SU-DHL-6 (cell line): ENCODE results near the gene MAML3.

ENCODE experiments used
- H2AFZ ChIP-seq: fragments of 200-600 bp; sonication (generic); 2 replicates; pipeline ENCODE4 v1.6.1; 2014; ENCODE audit warnings: low read depth, mild to moderate bottlenecking, moderate library complexity, mixed read lengths, antibody characterized with exemption, low read length; ENCODE audit not compliant: severe bottlenecking
- H3F3A ChIP-seq: fragments of 200-600 bp; shearing (Covaris generic); 2 replicates; pipeline ENCODE4 v1.6.0; 2016; ENCODE audit warnings: antibody characterized with exemption, mild to moderate bottlenecking; ENCODE audit not compliant: insufficient read depth
- H3K27ac ChIP-seq: fragments of 200-600 bp; sonication (generic); 2 replicates; pipeline ENCODE4 v1.5.1; 2016; ENCODE audit warnings: low read depth, mild to moderate bottlenecking, low read length, moderate library complexity, mixed read lengths
- H3K27me3 ChIP-seq: fragments of 200-600 bp; sonication (generic), shearing (Covaris generic); 2 replicates; pipeline ENCODE4 v1.6.0; 2014; ENCODE audit warnings: mild to moderate bottlenecking, low read length
- H3K36me3 ChIP-seq: fragments of 200-600 bp; sonication (generic); 2 replicates; pipeline ENCODE4 v1.6.1; 2014; ENCODE audit warnings: mild to moderate bottlenecking, low read length, mixed read lengths
- H3K4me2 ChIP-seq: fragments of 300-600, 200-600 bp; shearing (Covaris generic), sonication (generic); 2 replicates; pipeline ENCODE4 v1.6.0; 2014; ENCODE audit warnings: low read length, low read depth, mild to moderate bottlenecking; ENCODE audit not compliant: poor library complexity, severe bottlenecking
- H3K4me3 ChIP-seq: fragments of 200-600 bp; sonication (generic); 2 replicates; pipeline ENCODE4 v1.5.1; 2014; ENCODE audit warnings: antibody characterized with exemption, low read length, mild to moderate bottlenecking, mixed read lengths; ENCODE audit not compliant: insufficient read depth, poor library complexity, severe bottlenecking
- H3K79me2 ChIP-seq: fragments of 200-600 bp; sonication (generic); 2 replicates; pipeline ENCODE4 v1.6.1; 2014; ENCODE audit warnings: mild to moderate bottlenecking, low read length, moderate library complexity; ENCODE audit not compliant: insufficient read depth
- H3K9ac ChIP-seq: fragments of 200-600 bp; sonication (generic); 2 replicates; pipeline ENCODE4 v1.7.0; 2014; ENCODE audit warnings: mild to moderate bottlenecking, low read length
- H3K9me2 ChIP-seq: fragments of 200-600 bp; sonication (generic); replicated peaks from 2 replicates; pipeline ENCODE4 v1.6.1; 2014; ENCODE audit warnings: low read length; ENCODE audit not compliant: insufficient read depth
- H3K9me3 ChIP-seq: fragments of 200-600 bp; sonication (generic); 2 replicates; pipeline ENCODE4 v1.6.1; 2014; ENCODE audit warnings: low read length, mixed read lengths; ENCODE audit not compliant: insufficient read depth
- H4K20me1 ChIP-seq: fragments of 200-600 bp; sonication (generic); 2 replicates; pipeline ENCODE4 v1.6.1; 2014; ENCODE audit warnings: low read depth, mild to moderate bottlenecking, antibody characterized with exemption, low read length, moderate library complexity, mixed read lengths
- CTCF ChIP-seq: fragments of 200-600 bp; sonication (generic); IDR thresholded peaks from one replicate; pipeline ENCODE4 v1.5.1; 2017; ENCODE audit warnings: antibody characterized with exemption, mild to moderate bottlenecking, low read length, moderate library complexity; ENCODE audit not compliant: insufficient read depth, poor library complexity, severe bottlenecking
- EZH2phosphoT487 ChIP-seq: fragments of 200-600 bp; sonication (generic), shearing (Covaris generic); conservative IDR thresholded peaks from 2 replicates; pipeline ENCODE4 v1.6.1; 2018; ENCODE audit warnings: mild to moderate bottlenecking, antibody characterized with exemption, low read length, moderate library complexity, mixed read lengths

The MAML3 gene

GRCh38 chr4:139852612-139853269 is 301.2 kb downstream of the MAML3 start:
- H3F3A ChIP-seq: no peaks in the 10 kb centered on the region
- H3K4me2 ChIP-seq: no peak overlapping the region
- no peak overlapping the region for H3K27ac ChIP-seq
- no peaks in the 10 kb centered on the region for H3K79me2 ChIP-seq
- H3K36me3 ChIP-seq: no peaks in the 10 kb centered on the region
- H3K9me3 ChIP-seq: no peaks in the 10 kb centered on the region
- H3K9ac ChIP-seq: no peak overlapping the region
- no peak overlapping the region for H2AFZ ChIP-seq
- H3K9me2 ChIP-seq: no peaks in the 10 kb centered on the region
- no peaks in the 10 kb centered on the region for H4K20me1 ChIP-seq
- H3K4me3 ChIP-seq: no peak overlapping the region
- TF ChIP-seq CTCF (no peak), EZH2phosphoT487 (no peak)
- no peaks in the 10 kb centered on the region for H3K27me3 ChIP-seq

DNA sequence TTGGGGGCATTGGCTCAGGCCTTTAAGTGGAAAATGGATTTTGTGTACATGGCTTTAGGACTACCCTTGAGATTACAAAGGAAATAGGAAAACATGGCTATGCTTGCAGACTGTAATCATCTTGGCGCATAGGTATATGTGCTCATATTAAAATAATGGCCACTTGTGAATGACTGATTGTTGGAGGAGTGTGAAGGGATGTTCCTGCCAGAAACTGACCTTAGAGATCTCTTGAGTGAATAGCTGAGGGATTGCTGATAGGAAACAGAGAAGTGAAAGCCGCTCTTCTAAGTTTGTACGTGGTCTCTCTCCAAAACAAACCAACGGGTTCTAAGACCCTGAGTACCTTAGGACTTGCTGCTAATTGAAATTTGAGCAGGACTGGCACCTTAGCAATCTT is 302.3 kb downstream of the MAML3 start:
- H3K4me3 ChIP-seq: no peak overlapping the region
- H3K36me3 ChIP-seq: no peaks in the 10 kb centered on the region
- no peak overlapping the region for H3K27ac ChIP-seq
- no peaks in the 10 kb centered on the region for H3F3A ChIP-seq
- H3K79me2 ChIP-seq: no peaks in the 10 kb centered on the region
- no peak for TF ChIP-seq CTCF
- no peak for TF ChIP-seq EZH2phosphoT487
- no peaks in the 10 kb centered on the region for H3K9me3 ChIP-seq
- no peaks in the 10 kb centered on the region for H3K27me3 ChIP-seq
- no peak overlapping the region for H3K9ac ChIP-seq
- H3K9me2 ChIP-seq: no peaks in the 10 kb centered on the region
- no peak overlapping the region for H3K4me2 ChIP-seq
- no peak overlapping the region for H2AFZ ChIP-seq
- H4K20me1 ChIP-seq: no peaks in the 10 kb centered on the region

- Histone ChIP-seq H3K4me2 (no peak overlapping the region), H3K4me3 (no peak overlapping the region)
- TF ChIP-seq EZH2phosphoT487: no peak
- no peak for TF ChIP-seq CTCF
These were observed 302.9 kb downstream of the MAML3 start for GRCh38 chr4:139851133-139851532.

More at GRCh38 chr4:139851133-139851532, 302.9 kb downstream of the MAML3 start:
- Histone ChIP-seq H3F3A (no peaks in the 10 kb centered on the region), H3K9ac (no peak overlapping the region), H3K27me3 (no peaks in the 10 kb centered on the region), H3K79me2 (no peaks in the 10 kb centered on the region), H3K9me3 (no peaks in the 10 kb centered on the region), H3K9me2 (no peaks in the 10 kb centered on the region), H3K36me3 (no peaks in the 10 kb centered on the region), H3K27ac (no peak overlapping the region), H2AFZ (no peak overlapping the region), H4K20me1 (no peaks in the 10 kb centered on the region)
